ENCODE measurements around the gene KATNB1.
"Not testable (repeated sequence)": the region's sequence is repeated elsewhere in the genome, so short reads cannot be mapped to it uniquely, and the experiment has no call there.

Gene KATNB1

DNA sequence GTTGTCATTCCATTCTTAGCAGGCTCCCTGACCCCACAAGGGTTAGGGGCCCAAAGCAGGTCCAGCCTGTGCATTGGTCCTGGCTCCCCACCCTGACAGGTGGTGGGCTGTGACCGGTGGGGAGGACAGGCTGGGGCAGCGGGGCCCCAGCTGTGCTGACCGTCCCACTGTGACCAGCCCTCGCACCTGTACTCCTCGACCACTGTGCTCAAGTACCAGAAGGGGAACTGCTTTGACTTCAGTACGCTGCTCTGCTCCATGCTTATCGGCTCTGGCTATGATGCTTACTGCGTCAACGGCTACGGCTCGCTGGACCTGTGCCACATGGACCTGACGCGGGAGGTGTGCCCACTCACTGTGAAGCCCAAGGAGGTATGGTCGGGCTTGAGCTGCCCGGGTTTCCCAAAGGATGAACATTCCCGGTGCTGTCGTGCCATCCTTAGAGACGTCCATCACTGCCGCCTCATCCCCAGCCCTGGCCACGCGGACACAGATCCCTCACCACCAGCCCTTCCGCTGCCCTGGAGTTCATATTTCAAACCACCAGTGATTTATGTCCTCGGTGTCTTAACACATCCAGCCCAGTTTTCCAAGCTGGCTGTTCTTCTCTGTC lies 33.7 kb upstream of the KATNB1 start:
- DNase-seq: no peak

DNA sequence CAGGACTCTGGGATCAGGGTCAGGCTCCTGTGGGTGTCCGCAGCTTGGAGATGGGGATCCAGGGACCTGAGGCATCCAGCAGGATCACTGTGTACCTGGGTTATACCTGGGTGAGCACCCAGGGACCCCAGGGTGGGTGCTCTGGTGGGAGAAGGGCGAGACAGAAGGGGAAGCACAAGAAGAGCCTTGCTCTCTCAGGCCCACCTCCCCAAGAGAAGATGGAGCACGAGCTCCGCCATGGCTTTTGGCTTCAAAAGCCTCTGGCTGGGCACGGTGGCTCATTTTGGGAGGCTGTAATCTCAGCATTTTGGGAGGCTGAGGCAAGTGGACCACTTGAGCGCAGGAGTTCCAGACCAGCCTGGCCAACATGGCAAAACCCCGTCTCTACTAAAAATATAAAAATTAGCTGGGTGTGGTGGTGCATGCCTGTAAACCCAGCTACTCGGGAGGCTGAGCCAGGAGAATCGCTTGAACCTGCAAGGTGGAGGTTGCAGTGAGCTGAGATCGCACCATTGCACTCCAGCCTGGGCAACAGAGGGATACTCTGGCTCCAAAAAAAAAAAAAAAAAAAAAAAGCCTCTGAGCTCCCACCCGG lies 32.1 kb upstream of the KATNB1 start:
- no peak for DNase-seq

DNA sequence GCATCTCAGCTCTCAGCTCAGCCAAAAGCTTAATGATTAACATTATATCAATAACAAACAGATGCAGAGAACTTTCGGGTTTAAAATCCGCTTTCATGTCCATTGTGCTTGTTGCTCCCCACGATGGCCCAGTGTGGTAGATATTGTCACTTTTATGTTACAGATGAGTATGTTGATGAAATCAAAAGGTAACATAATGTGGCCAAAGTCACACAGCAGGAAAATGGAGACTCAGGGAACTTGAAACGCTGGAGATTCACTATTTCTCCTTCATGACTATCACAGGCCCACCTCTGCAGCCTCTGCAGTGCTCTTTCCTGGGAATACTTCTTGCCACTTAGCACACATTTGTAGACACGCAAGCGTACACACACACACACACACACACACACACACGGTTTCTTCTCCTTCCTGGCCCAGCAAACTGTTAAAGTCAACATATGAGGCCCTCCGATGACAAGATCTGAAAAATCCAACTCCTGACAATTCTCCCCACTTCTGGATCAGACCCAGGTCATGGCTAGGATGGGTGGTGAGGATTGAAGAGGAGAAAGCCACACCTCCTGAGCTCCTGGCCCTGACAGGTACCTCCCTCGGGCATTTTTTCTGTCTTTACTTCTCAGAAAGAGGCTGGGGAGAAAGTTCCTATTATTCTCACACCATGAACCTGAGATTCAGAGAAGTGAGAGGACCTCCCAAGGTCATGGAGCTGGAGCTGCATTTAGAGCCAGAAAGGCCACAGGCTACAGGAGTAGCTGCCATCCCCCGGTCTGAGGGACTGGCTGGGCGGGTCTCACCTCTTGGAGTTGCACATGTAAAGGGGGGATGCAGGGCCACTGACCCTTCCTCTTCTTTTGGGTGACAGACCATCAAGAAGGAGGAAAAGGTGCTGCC lies 31.3 kb upstream of the KATNB1 start:
- no peak for DNase-seq

DNA sequence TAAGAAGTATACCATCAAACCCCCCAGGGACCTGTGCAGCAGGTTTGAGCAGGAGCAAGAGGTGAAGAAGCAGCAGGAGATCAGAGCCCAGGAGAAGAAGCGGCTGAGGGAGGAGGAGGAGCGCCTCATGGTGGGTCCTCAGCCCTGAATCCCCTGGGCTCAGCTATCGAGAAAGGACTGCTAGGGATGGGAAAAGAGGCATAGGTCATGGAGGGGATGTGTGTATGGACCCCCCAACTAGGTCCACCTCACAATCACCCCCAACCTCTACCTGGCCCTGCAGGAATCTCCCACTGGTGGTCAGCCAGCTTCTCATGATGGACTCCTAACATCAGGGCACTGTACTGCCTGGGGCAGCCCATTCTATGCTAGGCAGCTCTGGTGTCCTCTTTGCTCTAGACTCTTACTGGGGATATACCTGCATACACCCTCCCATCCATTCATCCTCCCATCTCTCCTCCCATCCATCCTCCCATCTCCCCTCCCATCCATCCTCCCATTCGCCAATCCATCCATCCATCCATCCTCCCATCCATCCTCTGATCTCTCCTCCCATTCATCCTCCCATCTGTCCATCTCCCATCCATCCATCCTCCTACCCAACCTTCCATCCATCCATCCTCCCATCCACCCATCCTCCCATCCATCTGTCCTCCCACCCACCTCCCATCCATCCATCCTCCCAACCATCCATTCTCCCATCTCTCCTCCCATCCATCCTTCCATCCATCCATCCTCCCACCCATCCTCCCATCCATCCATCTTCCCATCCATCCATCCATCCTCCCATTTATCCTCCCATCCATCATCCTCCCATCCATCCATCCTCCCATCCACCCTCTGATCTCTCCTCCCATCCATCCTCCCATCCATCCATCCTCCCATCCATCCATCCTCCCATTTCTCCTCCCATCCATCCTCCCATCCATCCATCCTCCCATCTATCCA lies 30.4 kb upstream of the KATNB1 start:
- no peak for DNase-seq

DNA sequence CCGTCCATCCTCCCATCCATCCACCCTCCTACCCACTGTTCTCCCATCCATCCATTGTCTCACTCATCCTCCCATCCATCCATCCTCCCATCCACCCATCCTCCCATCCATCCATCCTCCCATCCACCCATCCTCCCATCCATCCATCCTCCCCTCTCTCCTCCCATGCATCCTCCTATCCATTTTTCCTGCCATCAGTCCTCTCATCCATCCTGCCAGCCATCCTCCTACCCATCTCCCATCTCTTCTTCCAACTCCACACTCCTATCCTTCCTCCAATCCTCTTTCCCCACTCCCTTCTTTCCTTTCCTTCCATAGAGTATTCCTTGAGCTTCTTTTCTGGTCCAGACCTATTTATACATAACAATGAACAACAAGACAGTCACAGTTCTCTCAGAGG lies 28.9 kb upstream of the KATNB1 start:
- DNase-seq: no peak

DNA sequence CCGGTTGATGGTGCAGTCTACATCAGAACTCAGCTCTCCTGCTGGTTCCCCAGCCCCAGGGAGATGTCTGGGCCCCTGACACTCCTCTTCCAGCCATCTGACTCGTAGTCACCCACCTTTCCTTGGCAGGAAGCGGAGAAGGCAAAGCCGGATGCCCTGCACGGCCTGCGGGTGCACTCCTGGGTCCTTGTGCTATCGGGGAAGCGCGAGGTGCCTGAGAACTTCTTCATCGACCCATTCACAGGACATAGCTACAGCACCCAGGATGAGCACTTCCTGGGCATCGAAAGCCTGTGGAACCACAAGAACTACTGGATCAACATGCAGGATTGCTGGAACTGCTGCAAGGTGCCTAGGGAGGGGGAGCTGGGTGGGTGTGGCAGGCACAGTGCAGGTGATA lies 28.2 kb upstream of the KATNB1 start:
- no peak for DNase-seq

DNA sequence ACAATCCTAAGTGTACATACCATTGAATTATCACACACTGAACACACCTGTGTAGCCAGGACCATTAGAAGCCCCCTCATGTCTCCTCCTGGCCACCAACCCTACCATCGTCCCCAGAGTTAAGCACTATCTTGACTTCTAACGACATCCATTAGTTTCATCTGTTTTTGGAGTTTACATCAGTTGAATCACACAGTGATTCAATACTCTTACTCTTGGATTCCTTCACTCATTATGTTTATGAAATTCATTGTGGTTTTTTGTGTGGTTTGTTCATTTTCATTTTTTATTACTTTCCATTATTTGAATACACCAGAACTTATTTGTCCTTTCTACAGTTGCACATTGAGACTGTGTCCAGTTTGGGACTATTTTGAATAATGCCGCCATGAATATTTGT lies 27.4 kb upstream of the KATNB1 start:
- no peak for DNase-seq

DNA sequence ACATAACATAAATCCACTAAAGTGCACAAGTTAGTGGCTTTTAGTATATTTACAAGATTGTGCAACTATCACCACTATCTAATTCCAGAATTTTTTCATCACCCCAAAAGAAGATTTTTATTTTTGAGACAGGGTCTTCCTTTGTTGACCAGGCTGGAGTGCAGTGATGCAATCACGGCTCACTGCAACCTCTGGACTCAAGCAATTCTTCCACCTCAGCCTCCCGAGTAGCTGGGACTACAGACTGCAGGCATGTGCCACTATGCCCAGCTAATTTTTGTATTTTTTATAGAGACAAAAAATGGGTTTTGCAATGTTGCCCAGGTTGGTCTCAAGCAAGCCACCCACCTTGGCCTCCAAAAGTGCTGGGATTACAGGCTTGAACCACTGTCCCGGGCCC lies 25.9 kb upstream of the KATNB1 start:
- DNase-seq: no peak

DNA sequence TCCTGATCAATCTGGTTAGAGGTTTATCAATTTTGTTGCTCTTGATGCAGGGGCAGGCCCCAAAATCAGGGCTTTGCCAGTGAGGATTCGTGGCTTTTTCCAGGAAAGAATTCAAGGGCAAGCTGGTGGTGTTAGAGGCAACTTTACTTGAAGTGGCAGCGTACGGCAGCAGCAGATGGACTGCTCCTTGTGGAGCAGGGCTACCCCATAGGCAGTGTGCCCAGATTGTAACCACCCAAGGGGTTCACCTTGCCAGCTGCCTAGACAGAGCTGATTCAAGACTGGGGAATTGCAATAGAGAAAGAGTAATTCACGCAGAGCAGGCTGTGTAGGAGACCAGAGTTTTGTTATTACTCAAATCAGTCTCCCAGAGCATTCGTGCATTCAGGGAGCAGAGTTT lies 24.2 kb upstream of the KATNB1 start:
- no peak for DNase-seq

DNA sequence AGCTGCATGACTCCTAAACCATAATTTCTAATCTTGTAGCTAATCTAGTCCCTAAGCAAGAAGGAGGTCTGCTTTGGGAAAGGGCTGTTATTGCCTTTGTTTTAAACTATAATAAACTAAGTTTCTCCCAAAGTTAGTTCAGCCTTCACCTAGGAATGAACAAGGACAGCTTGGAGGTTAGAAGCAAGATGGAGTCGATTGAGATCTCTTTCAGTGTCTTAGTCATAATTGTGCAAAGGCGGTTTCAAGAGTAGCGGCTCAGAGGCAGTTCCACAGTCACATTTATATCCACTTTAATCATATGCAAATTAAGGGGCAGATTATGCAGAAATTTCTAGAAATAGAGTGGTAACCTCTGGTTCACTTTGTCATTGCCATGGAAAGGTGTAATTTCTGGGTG lies 23.6 kb upstream of the KATNB1 start:
- no peak for DNase-seq

DNA sequence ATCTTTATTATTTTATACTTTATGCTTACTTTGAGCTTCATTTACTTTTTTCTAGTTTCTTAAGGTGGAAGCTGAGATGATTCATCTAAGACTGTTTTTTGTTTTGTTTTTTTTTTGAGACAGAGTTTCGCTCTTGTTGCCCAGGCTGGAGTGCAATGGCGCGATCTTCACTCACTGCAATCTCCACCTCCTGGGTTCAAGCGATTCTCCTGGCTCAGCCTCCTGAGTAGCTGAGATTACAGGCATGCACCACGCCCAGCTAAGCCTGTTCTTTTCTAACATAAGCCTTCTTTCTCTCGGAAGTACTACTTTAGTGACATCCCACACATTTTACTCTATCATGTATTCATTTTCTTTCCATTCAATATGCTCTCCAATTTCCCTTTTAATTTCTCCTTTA lies 23.0 kb upstream of the KATNB1 start:
- DNase-seq: not testable (repeated sequence)

DNA sequence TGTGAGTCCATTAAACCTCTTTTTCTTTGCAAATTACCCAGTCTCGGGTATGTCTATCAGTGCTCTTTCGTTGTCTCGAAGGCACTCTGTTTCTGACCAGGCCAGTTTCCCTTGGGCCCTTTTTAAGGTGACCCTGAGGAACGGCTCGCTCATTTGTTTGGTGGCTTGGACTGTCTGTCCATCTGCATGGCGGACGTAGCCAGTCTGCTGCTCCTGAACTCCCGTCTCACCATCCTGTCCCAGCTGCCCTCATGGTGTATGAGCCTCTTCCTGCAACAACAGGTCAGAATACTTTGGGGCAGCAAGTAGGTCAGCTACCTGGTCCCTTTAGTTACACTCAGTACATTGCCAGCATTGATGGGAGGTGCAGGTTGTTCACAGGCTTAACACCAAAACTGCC lies 22.0 kb upstream of the KATNB1 start:
- no peak for DNase-seq

DNA sequence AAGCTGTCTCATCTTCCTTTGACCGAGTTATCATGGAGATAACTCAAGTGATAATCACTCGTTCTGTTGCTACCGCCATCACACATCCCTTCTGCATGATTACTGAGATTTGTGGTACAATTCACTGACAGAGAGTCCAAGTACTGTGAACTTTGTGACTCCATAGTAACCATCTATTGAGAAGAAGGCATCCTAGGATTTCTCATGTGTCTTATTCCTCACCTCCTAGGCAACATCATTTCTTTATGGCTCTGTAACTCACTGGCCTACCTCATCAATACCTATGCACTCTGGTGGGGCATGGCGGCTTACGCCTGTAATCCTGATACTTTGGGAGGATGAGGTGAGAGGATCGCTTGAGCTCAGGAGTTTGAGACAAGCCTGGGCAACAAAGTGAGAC lies 21.5 kb upstream of the KATNB1 start:
- no peak for DNase-seq

DNA sequence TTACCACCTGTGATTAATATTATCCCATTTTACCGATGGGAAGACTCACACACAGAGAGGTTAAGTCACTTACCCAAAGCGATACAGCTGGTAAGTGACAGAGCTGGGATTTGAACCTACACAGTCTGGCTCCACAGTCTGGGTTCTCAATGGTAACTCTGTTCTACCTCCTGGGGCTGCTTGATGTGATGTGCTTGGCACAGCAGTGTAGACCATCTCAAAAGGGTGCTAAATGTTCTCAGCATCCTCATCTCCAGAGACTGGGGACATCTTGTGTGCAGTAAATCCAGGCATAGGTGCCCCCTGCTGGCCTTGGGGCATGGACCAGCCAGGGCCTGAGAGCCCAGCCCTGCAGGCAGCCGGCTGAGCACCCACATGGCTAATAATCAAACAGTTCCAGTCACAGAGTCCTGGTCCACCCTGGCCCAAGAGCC lies 15.4 kb upstream of the KATNB1 start:
- peak; percentile 62 for DNase-seq

DNA sequence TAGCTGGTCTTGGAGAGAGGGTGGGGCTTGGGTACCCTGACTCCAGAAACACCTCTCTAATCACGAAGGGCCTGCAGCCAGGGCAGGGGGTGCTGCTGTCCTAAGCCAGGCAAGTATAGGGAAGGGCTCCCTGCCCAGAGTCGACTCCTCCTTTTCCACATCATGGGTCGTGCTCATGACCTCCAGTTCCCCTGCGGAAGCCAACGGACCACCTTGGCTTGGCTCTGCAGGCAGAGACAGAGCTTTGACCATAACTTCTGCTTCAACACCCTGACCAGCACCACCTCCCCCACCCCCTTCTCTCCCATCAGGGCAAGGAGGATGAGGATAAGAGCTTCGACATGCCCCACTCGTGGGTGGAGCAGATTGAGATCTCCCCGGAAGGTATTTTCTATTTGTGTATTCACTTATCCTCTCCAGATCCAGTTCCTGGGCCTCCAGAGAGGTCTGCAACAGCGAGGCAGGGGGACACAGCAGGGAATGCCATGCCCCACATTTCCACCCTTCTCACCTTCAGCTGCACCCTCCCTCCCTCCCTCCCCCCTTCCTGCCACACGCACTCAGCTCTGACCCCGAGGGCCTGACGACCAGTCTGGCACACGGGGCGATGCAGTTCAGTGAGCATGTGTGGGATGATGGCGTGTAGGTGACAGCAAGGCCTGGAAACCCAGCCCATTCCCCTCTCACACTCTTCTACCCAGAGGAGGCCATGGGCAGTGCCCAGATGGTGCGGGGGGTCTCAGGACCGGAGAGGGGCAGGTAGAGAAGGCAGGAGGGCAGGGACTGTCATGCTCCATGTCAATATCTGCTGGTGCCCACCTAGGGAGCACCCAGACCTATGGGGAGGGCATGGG lies 14.0 kb upstream of the KATNB1 start:
- no peak for DNase-seq

DNA sequence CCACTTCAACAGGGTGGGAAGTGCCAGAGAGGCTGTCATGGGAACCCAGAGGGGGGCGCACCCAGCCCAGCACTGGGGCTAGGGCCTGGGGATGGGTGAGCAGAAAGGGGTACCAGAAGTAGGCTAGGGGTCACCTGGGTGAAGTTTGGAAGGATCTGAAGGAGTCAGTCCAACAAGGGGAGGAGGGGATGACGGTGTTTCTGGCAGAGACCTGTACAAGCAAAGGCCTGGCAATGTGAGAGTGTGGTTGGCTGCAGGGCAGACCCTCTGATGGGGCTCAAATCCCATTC lies 13.4 kb upstream of the KATNB1 start:
- DNase-seq: no peak

DNA sequence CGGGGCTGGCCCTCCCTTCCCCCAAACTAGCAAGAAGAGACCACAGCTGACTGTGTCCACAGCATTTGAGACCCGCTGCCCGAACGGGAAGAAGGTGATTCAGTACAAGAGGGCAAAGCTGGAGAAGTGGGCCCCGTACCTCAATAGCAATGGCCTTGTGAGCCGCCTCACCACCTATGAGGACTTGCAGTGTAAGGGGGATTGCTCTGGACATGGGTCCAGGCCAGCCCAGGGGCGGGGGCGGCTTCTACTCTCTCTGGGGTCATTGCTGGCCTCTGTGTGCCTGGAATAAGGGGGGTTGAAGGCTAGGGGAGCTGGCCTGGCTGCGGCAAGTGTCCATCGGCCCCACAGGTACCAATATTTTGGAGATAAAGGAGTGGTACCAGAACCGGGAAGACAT lies 12.9 kb upstream of the KATNB1 start:
- DNase-seq: no peak

DNA sequence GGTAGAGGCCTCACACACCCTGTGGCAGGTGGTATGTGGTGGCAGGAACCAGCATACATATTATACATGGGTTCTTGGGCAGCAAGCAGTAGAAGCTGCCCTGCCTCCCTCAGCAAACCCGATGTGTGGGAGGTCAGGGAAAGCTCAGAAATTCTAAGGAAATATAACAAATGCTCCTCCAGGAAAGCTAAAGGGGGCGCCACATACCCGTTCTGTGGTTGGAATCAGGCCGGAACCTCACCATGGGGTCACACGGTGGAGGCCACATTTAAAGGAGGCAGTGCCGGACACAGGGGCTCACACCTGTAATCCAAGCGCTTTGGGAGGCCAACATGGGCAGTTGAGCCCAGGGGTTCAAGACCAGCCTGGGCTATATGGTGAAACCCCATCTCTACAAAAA lies 12.4 kb upstream of the KATNB1 start:
- DNase-seq: no peak

DNA sequence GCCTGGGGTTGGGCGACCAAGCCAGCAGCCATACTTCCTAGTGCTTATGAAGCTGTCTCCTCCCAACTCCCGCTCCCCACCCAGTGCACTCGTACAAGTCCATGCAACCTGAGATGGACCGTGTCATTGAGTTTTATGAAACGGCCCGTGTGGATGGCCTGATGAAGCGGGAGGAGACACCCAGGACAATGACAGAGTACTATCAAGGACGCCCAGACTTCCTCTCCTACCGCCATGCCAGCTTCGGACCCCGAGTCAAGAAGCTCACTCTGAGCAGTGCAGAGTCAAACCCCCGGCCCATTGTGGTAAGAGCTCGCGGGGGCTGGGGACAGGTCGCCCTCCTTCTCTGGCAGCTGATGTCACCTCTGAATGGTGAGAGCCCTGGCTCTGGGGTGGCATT lies 11.0 kb upstream of the KATNB1 start:
- DNase-seq: no peak

DNA sequence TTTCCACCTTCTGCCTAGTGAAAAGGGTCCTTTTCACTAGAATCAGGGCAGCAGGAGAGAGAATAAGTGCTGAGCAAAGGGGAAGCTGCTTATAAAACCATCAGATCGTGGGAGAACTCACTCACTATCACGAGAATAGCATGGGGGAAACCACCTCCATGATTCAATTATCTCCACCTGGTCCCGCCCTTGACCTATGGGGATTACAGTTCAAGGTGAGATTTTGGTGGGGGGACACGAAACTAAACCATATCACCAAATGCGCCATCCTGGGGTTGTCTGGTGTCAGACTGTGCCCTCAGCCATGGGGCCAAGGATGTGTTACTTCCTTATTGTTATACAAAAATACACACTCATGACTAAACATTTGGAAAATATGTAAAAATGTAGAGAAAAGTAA lies 10.4 kb upstream of the KATNB1 start:
- DNase-seq: no peak

DNA sequence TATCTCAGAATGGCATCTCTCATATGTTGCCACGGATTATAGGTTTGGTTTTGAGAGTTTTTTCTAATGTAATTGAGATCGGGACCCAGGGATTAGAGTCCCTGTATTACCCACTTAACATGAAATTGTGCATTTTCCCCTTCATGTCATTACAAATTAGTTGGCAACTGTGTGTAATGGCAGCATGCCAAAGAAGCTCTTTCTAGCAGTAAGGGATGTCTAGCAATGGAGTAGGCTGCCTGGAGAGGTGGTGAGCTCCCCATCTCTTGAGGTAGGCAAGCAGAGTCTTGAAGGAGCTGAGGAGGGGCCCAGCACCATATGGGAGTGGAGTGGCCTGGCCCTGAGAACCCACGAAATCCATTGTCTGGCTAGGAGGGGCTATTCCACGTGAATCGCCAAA lies 10.0 kb upstream of the KATNB1 start:
- no peak for DNase-seq

DNA sequence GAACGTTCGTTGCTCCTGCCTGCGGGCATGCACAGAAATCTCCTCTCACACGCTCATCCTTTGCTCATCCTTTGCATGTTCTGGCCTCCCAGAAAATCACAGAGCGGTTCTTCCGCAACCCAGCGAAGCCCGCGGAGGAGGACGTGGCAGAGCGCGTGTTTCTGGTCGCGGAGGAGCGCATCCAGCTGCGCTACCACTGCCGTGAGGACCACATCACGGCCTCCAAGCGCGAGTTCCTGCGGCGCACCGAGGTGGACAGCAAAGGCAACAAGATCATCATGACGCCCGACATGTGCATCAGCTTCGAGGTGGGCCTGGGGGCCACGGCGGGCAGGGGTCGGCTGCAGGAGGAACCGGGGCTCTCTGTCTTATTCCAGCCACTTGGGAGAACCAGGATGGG lies 9.6 kb upstream of the KATNB1 start:
- DNase-seq: no peak

All from right forelimb (tissue), 1 donor.